Mammary epithelial cell (primary cell): ENCODE results near the gene NCKAP5.

ENCODE experiments used
- CTCF ChIP-seq, 2 donors: IDR thresholded peaks in 1 of 2; conservative IDR thresholded peaks in 1 of 2; 2 replicates each; pipeline ENCODE4 v1.5.1; 2011 to 2012; ENCODE audit warnings: inconsistent platforms in 2 of 2, low read length in 2 of 2, mild to moderate bottlenecking in 2 of 2, control low read depth in 1 of 2, low read depth in 1 of 2; ENCODE audit not compliant: insufficient read depth in 1 of 2; ENCODE audit errors: extremely low read depth in 1 of 2
- EZH2 ChIP-seq: IDR thresholded peaks from 2 replicates; pipeline ENCODE4 v1.6.1; 2012; ENCODE audit warnings: low read length, inconsistent platforms, borderline replicate concordance

- no peak for TF ChIP-seq CTCF (conservative IDR thresholded peaks at IDR 0.05 in 1 of 2, IDR thresholded peaks at IDR 0.05 in 1 of 2; ENCODE audit: extremely low read depth in 1 of 2, insufficient read depth in 1 of 2, low read depth in 1 of 2, low read length in 2 of 2)
- TF ChIP-seq EZH2, result no peak
These were observed 405.2 kb downstream of the NCKAP5 start for GRCh38 chr2:133163111-133163510.
